HEK293 (cell line): ENCODE results near the gene TEAD1.

ENCODE experiments used
- CTCF ChIA-PET: fragments of 350-600 bp; formaldehyde crosslinking; extraction: SDS; loops from one replicate; lab custom pipeline; 2021; ENCODE audit warnings: antibody characterized with exemption; lab: Yijun Ruan, JAX
- POLR2A ChIA-PET: fragments of 300-600 bp; formaldehyde crosslinking; extraction: SDS; loops from one replicate; lab custom pipeline; 2020; ENCODE audit warnings: antibody characterized with exemption, inconsistent platforms; lab: Yijun Ruan, JAX
- H3K27ac ChIP-seq: fragments of 200-500 bp; sonication (Bioruptor generic); 2 replicates; pipeline ENCODE4 v1.5.1; 2014; ENCODE audit warnings: low read depth, low read length, control low read depth, inconsistent platforms; ENCODE audit errors: extremely low read depth
- H3K36me3 ChIP-seq, 2 experiments: fragments of 200-500 bp in 1 of 2; sonication (Bioruptor generic) in 1 of 2; 1 replicate in 1 of 2; 2 replicates in 1 of 2; pipeline ENCODE4 v1.5.1; 2014 to 2017; ENCODE audit warnings: inconsistent platforms in 2 of 2, low read length in 2 of 2; ENCODE audit not compliant: control insufficient read depth in 2 of 2, insufficient read depth in 1 of 2
- H3K4me1 ChIP-seq: fragments of 200-500 bp; sonication (Bioruptor generic); 2 replicates; pipeline ENCODE4 v1.5.1; 2014; ENCODE audit warnings: mild to moderate bottlenecking, low read length, inconsistent platforms; ENCODE audit not compliant: control insufficient read depth, insufficient read depth
- H3K4me3 ChIP-seq: 2 replicates; pipeline ENCODE4 v1.5.1; 2011; ENCODE audit warnings: low read depth, mild to moderate bottlenecking, control low read depth, low read length, moderate library complexity
- H3K9me3 ChIP-seq: fragments of 200-500 bp; sonication (Bioruptor generic); 2 replicates; pipeline ENCODE4 v1.5.1; 2014; ENCODE audit warnings: low read depth, low read length, inconsistent platforms; ENCODE audit not compliant: control insufficient read depth, insufficient read depth
- ATF2 ChIP-seq: fragments of 450-650 bp; formaldehyde crosslinking; IDR thresholded peaks from 2 replicates; pipeline ENCODE4 v1.5.1; 2016; ENCODE audit warnings: missing biosample characterization, missing genetic modification characterization, low read depth
- FEZF1 ChIP-seq: fragments of 450-650 bp; formaldehyde crosslinking; IDR thresholded peaks from 2 replicates; pipeline ENCODE4 v1.5.1; 2016; ENCODE audit warnings: missing biosample characterization, missing genetic modification characterization
- GLI2 ChIP-seq: fragments of 450-650 bp; formaldehyde crosslinking; IDR thresholded peaks from 2 replicates; pipeline ENCODE4; 2017; ENCODE audit warnings: missing biosample characterization, missing genetic modification characterization, low read depth, borderline replicate concordance
- KLF7 ChIP-seq: fragments of 450-650 bp; formaldehyde crosslinking; IDR thresholded peaks from 2 replicates; pipeline ENCODE4 v1.5.1; 2016; ENCODE audit warnings: missing biosample characterization, missing genetic modification characterization, borderline replicate concordance
- MEIS1 ChIP-seq: sonication (generic); formaldehyde crosslinking; IDR thresholded peaks from 2 replicates; pipeline ENCODE4 v1.8.1; 2022; ENCODE audit warnings: missing genetic modification reagents, mild to moderate bottlenecking, borderline replicate concordance
- PRDM2 ChIP-seq: fragments of 450-650 bp; formaldehyde crosslinking; IDR thresholded peaks from 2 replicates; pipeline ENCODE4 v1.5.1; 2016; ENCODE audit warnings: missing biosample characterization, missing genetic modification characterization, borderline replicate concordance
- REPIN1 ChIP-seq: fragments of 450-650 bp; formaldehyde crosslinking; IDR thresholded peaks from 2 replicates; pipeline ENCODE4 v1.5.1; 2017; ENCODE audit warnings: missing biosample characterization, missing genetic modification characterization, low read depth
- SP3 ChIP-seq: fragments of 450-650 bp; formaldehyde crosslinking; IDR thresholded peaks from 2 replicates; pipeline ENCODE4 v1.5.1; 2016; ENCODE audit warnings: missing biosample characterization, missing genetic modification characterization
- SP7 ChIP-seq: fragments of 450-650 bp; formaldehyde crosslinking; IDR thresholded peaks from 2 replicates; pipeline ENCODE4 v1.5.1; 2016; ENCODE audit warnings: missing biosample characterization, missing genetic modification characterization
- ZBTB17 ChIP-seq: fragments of 450-650 bp; formaldehyde crosslinking; IDR thresholded peaks from 2 replicates; pipeline ENCODE4 v1.5.1; 2016; ENCODE audit warnings: missing biosample characterization, missing genetic modification characterization
- ZBTB26 ChIP-seq: fragments of 450-650 bp; formaldehyde crosslinking; optimal IDR thresholded peaks from 2 replicates; pipeline ENCODE3; 2016; ENCODE audit warnings: missing biosample characterization, mild to moderate bottlenecking, missing genetic modification characterization
- ZFHX2 ChIP-seq: fragments of 450-650 bp; formaldehyde crosslinking; conservative IDR thresholded peaks from 2 replicates; pipeline ENCODE4 v1.5.1; 2016; ENCODE audit warnings: missing biosample characterization, missing genetic modification characterization
- ZNF121 ChIP-seq: fragments of 450-650 bp; formaldehyde crosslinking; IDR thresholded peaks from 2 replicates; pipeline ENCODE4 v1.5.1; 2016; ENCODE audit warnings: missing biosample characterization, missing genetic modification characterization
- ZNF138 ChIP-seq: fragments of 450-650 bp; formaldehyde crosslinking; IDR thresholded peaks from 2 replicates; pipeline ENCODE4 v1.5.1; 2016; ENCODE audit warnings: missing biosample characterization, missing genetic modification characterization, borderline replicate concordance
- ZNF174 ChIP-seq: fragments of 450-650 bp; formaldehyde crosslinking; IDR thresholded peaks from 2 replicates; pipeline ENCODE4 v1.5.0; 2017; ENCODE audit warnings: missing biosample characterization, mild to moderate bottlenecking, missing genetic modification characterization
- ZNF214 ChIP-seq: fragments of 450-650 bp; formaldehyde crosslinking; IDR thresholded peaks from 2 replicates; pipeline ENCODE4 v1.5.1; 2017; ENCODE audit warnings: missing biosample characterization, mild to moderate bottlenecking, missing genetic modification characterization, borderline replicate concordance
- ZNF280C ChIP-seq: fragments of 450-650 bp; formaldehyde crosslinking; IDR thresholded peaks from 2 replicates; pipeline ENCODE4 v1.5.1; 2016; ENCODE audit warnings: missing biosample characterization, missing genetic modification characterization
- ZNF335 ChIP-seq: fragments of 450-650 bp; formaldehyde crosslinking; conservative IDR thresholded peaks from 2 replicates; pipeline ENCODE4 v1.5.1; 2016; ENCODE audit warnings: missing biosample characterization, missing genetic modification characterization
- ZNF362 ChIP-seq: fragments of 450-650 bp; formaldehyde crosslinking; IDR thresholded peaks from 2 replicates; pipeline ENCODE4 v1.5.1; 2016; ENCODE audit warnings: missing biosample characterization, missing genetic modification characterization
- ZNF48 ChIP-seq: fragments of 450-650 bp; formaldehyde crosslinking; IDR thresholded peaks from 2 replicates; pipeline ENCODE4 v1.5.1; 2016; ENCODE audit warnings: missing biosample characterization, missing genetic modification characterization
- ZNF571 ChIP-seq: fragments of 450-650 bp; formaldehyde crosslinking; IDR thresholded peaks from 2 replicates; pipeline ENCODE4 v1.5.0; 2017; ENCODE audit warnings: missing biosample characterization, missing genetic modification characterization
- ZNF580 ChIP-seq: fragments of 450-650 bp; formaldehyde crosslinking; IDR thresholded peaks from 2 replicates; pipeline ENCODE4 v1.5.1; 2016; ENCODE audit warnings: missing biosample characterization, missing genetic modification characterization
- ZNF600 ChIP-seq: fragments of 450-650 bp; formaldehyde crosslinking; IDR thresholded peaks from 2 replicates; pipeline ENCODE4 v1.5.1; 2016; ENCODE audit warnings: missing biosample characterization, missing genetic modification characterization
- ZNF610 ChIP-seq: fragments of 450-650 bp; formaldehyde crosslinking; IDR thresholded peaks from 2 replicates; pipeline ENCODE4 v1.5.1; 2016; ENCODE audit warnings: missing biosample characterization, missing genetic modification characterization, borderline replicate concordance
- ZNF664 ChIP-seq: fragments of 450-650 bp; formaldehyde crosslinking; IDR thresholded peaks from 2 replicates; pipeline ENCODE4 v1.5.1; 2016; ENCODE audit warnings: missing biosample characterization, missing genetic modification characterization
- ZNF677 ChIP-seq: fragments of 450-650 bp; IDR thresholded peaks from 2 replicates; pipeline ENCODE4 v1.5.0; 2018; ENCODE audit warnings: missing biosample characterization, mild to moderate bottlenecking, missing genetic modification characterization, moderate library complexity
- ZNF830 ChIP-seq: fragments of 450-650 bp; IDR thresholded peaks from 2 replicates; pipeline ENCODE4 v1.5.0; 2018; ENCODE audit warnings: missing biosample characterization, missing genetic modification characterization, low read depth, mild to moderate bottlenecking, moderate library complexity

Gene TEAD1

GRCh38 chr11:12806113-12806512 lies 131.9 kb downstream of the TEAD1 start (continued):
- TF ChIP-seq PRDM2 (tag by site-specific recombination) (no peak), ZNF280C (tag by site-specific recombination) (no peak), ZNF600 (tag by site-specific recombination) (no peak), KLF7 (tag by site-specific recombination) (no peak), ZNF571 (tag by site-specific recombination) (no peak), ZNF335 (no peak), MEIS1 (no peak), GLI2 (tag by site-specific recombination) (no peak), ZBTB26 (no peak), ZNF48 (no peak), ZNF121 (tag by site-specific recombination) (no peak), SP7 (tag by site-specific recombination) (no peak), SP3 (tag by site-specific recombination) (no peak), ZBTB17 (tag by site-specific recombination) (no peak), ZNF677 (tag by site-specific recombination) (no peak)

GRCh38 chr11:12807621-12808020 lies 133.4 kb downstream of the TEAD1 start:
- no peaks in the 10 kb centered on the region for H3K36me3 ChIP-seq
- ChIA-PET POLR2A (no interaction called here), CTCF (interaction anchor here (0.6 to 0.8 kb wide), 2 partner anchors 10 to 33 kb away, joined by 3 read pairs; no protein-coding TSS in a partner anchor)
- no peaks in the 10 kb centered on the region for H3K9me3 ChIP-seq
- peaks cover 7% of the 10 kb centered on the region for H3K4me1 ChIP-seq
- H3K4me3 ChIP-seq: no peak overlapping the region
- H3K27ac ChIP-seq: no peak overlapping the region
- TF ChIP-seq ZNF174 (no peak), ZNF610 (tag by site-specific recombination) (no peak), ZNF580 (tag by site-specific recombination) (no peak), ZNF214 (tag by site-specific recombination) (no peak), FEZF1 (no peak), ZFHX2 (no peak), ATF2 (tag by site-specific recombination) (no peak), ZNF830 (tag by site-specific recombination) (no peak), ZNF664 (tag by site-specific recombination) (no peak), REPIN1 (tag by site-specific recombination) (no peak), ZNF362 (no peak), ZNF138 (tag by site-specific recombination) (no peak)
